MM.1S (cell line): Measurements from ENCODE around the gene CDC27.

Experiments used
- EZH2phosphoT487 ChIP-seq: fragments of 300-600 bp; sonication (generic); IDR thresholded peaks from 2 replicates; pipeline ENCODE4 v1.6.1; 2018; ENCODE audit warnings: antibody characterized with exemption, low read length
- TF ChIP-seq, protein P1 (sequence below): fragments of 300-600 bp; sonication (generic); IDR thresholded peaks from 2 replicates; pipeline ENCODE4 v1.5.1; 2016; ENCODE audit warnings: antibody characterized with exemption, low read length, mixed read lengths

DNA sequence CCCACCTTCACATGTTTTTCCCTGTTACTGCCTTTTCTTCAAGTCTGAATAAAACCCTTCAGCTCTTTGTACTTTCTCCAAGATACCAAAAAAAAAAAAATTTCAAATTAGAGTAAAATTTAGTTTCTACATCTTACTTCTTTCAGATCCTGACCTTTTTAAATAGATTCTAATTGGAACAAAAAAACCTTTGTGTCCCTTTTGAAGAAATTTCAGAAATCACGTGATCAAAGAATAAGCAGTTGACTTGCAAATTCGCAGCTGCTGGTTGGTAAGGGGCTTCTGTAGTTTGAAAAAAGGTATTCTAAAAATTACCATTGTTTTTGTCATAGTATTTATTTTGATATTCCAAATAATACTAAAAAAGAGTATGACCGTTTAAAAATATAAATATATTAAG lies 71.7 kb downstream of the CDC27 start:
- TF ChIP-seq EZH2phosphoT487, result no peak
- TF ChIP-seq, protein P1, sequence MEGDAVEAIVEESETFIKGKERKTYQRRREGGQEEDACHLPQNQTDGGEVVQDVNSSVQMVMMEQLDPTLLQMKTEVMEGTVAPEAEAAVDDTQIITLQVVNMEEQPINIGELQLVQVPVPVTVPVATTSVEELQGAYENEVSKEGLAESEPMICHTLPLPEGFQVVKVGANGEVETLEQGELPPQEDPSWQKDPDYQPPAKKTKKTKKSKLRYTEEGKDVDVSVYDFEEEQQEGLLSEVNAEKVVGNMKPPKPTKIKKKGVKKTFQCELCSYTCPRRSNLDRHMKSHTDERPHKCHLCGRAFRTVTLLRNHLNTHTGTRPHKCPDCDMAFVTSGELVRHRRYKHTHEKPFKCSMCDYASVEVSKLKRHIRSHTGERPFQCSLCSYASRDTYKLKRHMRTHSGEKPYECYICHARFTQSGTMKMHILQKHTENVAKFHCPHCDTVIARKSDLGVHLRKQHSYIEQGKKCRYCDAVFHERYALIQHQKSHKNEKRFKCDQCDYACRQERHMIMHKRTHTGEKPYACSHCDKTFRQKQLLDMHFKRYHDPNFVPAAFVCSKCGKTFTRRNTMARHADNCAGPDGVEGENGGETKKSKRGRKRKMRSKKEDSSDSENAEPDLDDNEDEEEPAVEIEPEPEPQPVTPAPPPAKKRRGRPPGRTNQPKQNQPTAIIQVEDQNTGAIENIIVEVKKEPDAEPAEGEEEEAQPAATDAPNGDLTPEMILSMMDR, result no peak
